Spinal cord (tissue), 10 donors: ENCODE measurements around the gene SLX4IP. TPM values are rescaled to one million over a fixed set of nuclear protein-coding genes. Genes with fewer than 3 reads are reported as not detected.

Experiments
- DNase-seq, 6 donors: peaks; one replicate each; pipeline versions ENCODE4 v3.0.0 to v3.0.0-alpha.2; 2013 to 2015; ENCODE audit warnings: low spot score in 6 of 6, low read depth in 4 of 6
- H3K27ac ChIP-seq: one replicate; pipeline ENCODE4 v1.5.1; 2013; ENCODE audit warnings: low read depth, low read length, control low read depth
- H3K27me3 ChIP-seq: one replicate; pipeline ENCODE4 v1.6.1; 2013; ENCODE audit warnings: low read length; ENCODE audit not compliant: control insufficient read depth, insufficient read depth
- H3K36me3 ChIP-seq: one replicate; pipeline ENCODE4 v1.6.1; 2013; ENCODE audit warnings: low read length; ENCODE audit not compliant: control insufficient read depth, insufficient read depth
- H3K4me1 ChIP-seq: one replicate; pipeline ENCODE4 v1.6.1; 2013; ENCODE audit warnings: low read length; ENCODE audit not compliant: control insufficient read depth, insufficient read depth
- H3K4me3 ChIP-seq: one replicate; pipeline ENCODE4 v1.5.1; 2013; ENCODE audit warnings: low read depth, low read length, control low read depth
- H3K9me3 ChIP-seq: one replicate; pipeline ENCODE4 v1.6.1; 2013; ENCODE audit warnings: low read length; ENCODE audit not compliant: control insufficient read depth, insufficient read depth
- WGBS: methylation state at CpG from one replicate; pipeline ENCODE4 v1.1.5; 2013; ENCODE audit warnings: missing lambda C conversion rate; ENCODE audit not compliant: insufficient coverage; 5-methylcytosine and 5-hydroxymethylcytosine counted together
- polyA plus RNA-seq, 2 donors: library from polyadenylated mRNA; unstranded; fragments of 120-200 nt; gene quantifications; one replicate each; pipeline ENCODE4 v1.2.1, GENCODE V29; 2013; ENCODE audit not compliant: insufficient read length in 2 of 2
- total RNA-seq, 2 donors: library from RNA; depleted of rRNA in 1 of 2; stranded (reverse); fragments of 120-200 nt in 1 of 2; fragments of >200 nt in 1 of 2; gene quantifications; one replicate each; pipeline versions ENCODE4 v1.2.3 to v1.2.4, GENCODE V29; 2013 to 2014
- donor health status: healthy.

SLX4IP gene
- total and polyA plus RNA-seq, 4 donors, result 7.9 to 10.5 (median 9.7) TPM

GRCh38 chr20:10649080-10649796 lies 214.1 kb downstream of the SLX4IP start:
- Histone ChIP-seq H3K4me1 (peaks cover 44% of the 10 kb centered on the region), H3K4me3 (no peak overlapping the region), H3K36me3 (peaks cover 47% of the 10 kb centered on the region), H3K9me3 (no peaks in the 10 kb centered on the region), H3K27ac (peak overlapping the region; percentile 20), H3K27me3 (no peaks in the 10 kb centered on the region)
- peak in 2 of 6 donors; percentile 43 to 54 for DNase-seq
- WGBS, result 47% methylated on average over 2 of the region's 8 CpGs

- WGBS, result 39% methylated on average over 2 of the region's 3 CpGs
- peak overlapping the region; percentile 20 for H3K27ac ChIP-seq
- H3K9me3 ChIP-seq, result no peaks in the 10 kb centered on the region
- no peak overlapping the region for H3K4me3 ChIP-seq
- no peaks in the 10 kb centered on the region for H3K27me3 ChIP-seq
- peaks cover 41% of the 10 kb centered on the region for H3K36me3 ChIP-seq
- peak in 2 of 6 donors; percentile 42 to 53 for DNase-seq
- peaks cover 42% of the 10 kb centered on the region for H3K4me1 ChIP-seq
These were observed 214.7 kb downstream of the SLX4IP start for GRCh38 chr20:10649797-10650160.

GRCh38 chr20:10651227-10651990 lies 216.3 kb downstream of the SLX4IP start:
- WGBS, result 49% methylated on average over 6 of the region's 15 CpGs
- peaks cover 30% of the 10 kb centered on the region for H3K36me3 ChIP-seq
- peaks cover 41% of the 10 kb centered on the region for H3K4me1 ChIP-seq
- DNase-seq, result peak in 2 of 6 donors; percentile 68 to 76
- H3K9me3 ChIP-seq, result no peaks in the 10 kb centered on the region
- H3K27ac ChIP-seq, result peak overlapping the region; percentile 54
- no peaks in the 10 kb centered on the region for H3K27me3 ChIP-seq
- no peak overlapping the region for H3K4me3 ChIP-seq

- H3K36me3 ChIP-seq, result peaks cover 24% of the 10 kb centered on the region
- DNase-seq, result no peak
- WGBS, result 43% methylated on average over 9 of the region's 9 CpGs
- H3K27me3 ChIP-seq, result no peaks in the 10 kb centered on the region
- peaks cover 41% of the 10 kb centered on the region for H3K4me1 ChIP-seq
- no peak overlapping the region for H3K4me3 ChIP-seq
- H3K9me3 ChIP-seq, result no peaks in the 10 kb centered on the region
- H3K27ac ChIP-seq, result peak overlapping the region; percentile 54
These were observed 217.1 kb downstream of the SLX4IP start for GRCh38 chr20:10652185-10652584.

GRCh38 chr20:10652660-10653261 lies 217.7 kb downstream of the SLX4IP start:
- peak overlapping the region; percentile 54 for H3K27ac ChIP-seq
- H3K27me3 ChIP-seq, result no peaks in the 10 kb centered on the region
- peaks cover 38% of the 10 kb centered on the region for H3K4me1 ChIP-seq
- H3K4me3 ChIP-seq, result no peak overlapping the region
- peak in 2 of 6 donors; percentile 70 to 84 for DNase-seq
- WGBS, result 17% methylated on average over 6 of the region's 9 CpGs
- H3K36me3 ChIP-seq, result peaks cover 21% of the 10 kb centered on the region
- H3K9me3 ChIP-seq, result no peaks in the 10 kb centered on the region

- H3K4me1 ChIP-seq, result peaks cover 39% of the 10 kb centered on the region
- no peak overlapping the region for H3K4me3 ChIP-seq
- no peak for DNase-seq
- H3K27ac ChIP-seq, result peak overlapping the region; percentile 54
- H3K36me3 ChIP-seq, result peaks cover 23% of the 10 kb centered on the region
- no peaks in the 10 kb centered on the region for H3K9me3 ChIP-seq
- WGBS, result 75% methylated on average over 2 of the region's 13 CpGs
- H3K27me3 ChIP-seq, result no peaks in the 10 kb centered on the region
These were observed 218.6 kb downstream of the SLX4IP start for GRCh38 chr20:10653599-10654249.

- no peaks in the 10 kb centered on the region for H3K9me3 ChIP-seq
- H3K27me3 ChIP-seq, result no peaks in the 10 kb centered on the region
- H3K27ac ChIP-seq, result peak overlapping the region; percentile 54
- H3K4me1 ChIP-seq, result peaks cover 38% of the 10 kb centered on the region
- no peak for DNase-seq
- no peak overlapping the region for H3K4me3 ChIP-seq
- H3K36me3 ChIP-seq, result peaks cover 23% of the 10 kb centered on the region
These were observed 219.1 kb downstream of the SLX4IP start for GRCh38 chr20:10654250-10654610.

- Histone ChIP-seq H3K4me1 (peaks cover 36% of the 10 kb centered on the region), H3K27ac (no peak overlapping the region)
- 79% methylated on average over 3 of the region's 7 CpGs for WGBS
These were observed 219.5 kb downstream of the SLX4IP start for GRCh38 chr20:10654630-10655029.

More at GRCh38 chr20:10654630-10655029, 219.5 kb downstream of the SLX4IP start:
- H3K27me3 ChIP-seq, result no peaks in the 10 kb centered on the region
- H3K4me3 ChIP-seq, result no peak overlapping the region
- peak in 1 of 6 donors; percentile 43 for DNase-seq
- H3K9me3 ChIP-seq, result no peaks in the 10 kb centered on the region
- peaks cover 23% of the 10 kb centered on the region for H3K36me3 ChIP-seq
